ENCODE data around the gene OR7D2. TPM values are rescaled to one million over a fixed set of nuclear protein-coding genes. Genes with fewer than 3 reads are reported as not detected.

The OR7D2 gene
- total RNA-seq (2014; rRNA removed; shearing (Covaris generic)): 0.05 TPM in 1 of 2 replicates, not detected in the other
- not detected in 2 replicates for polyA plus RNA-seq (2015; cell fraction: cytosol; rRNA removed)
- not detected in 2 replicates for polyA plus RNA-seq (2015; cell fraction: nucleus; rRNA removed)

- DNase-seq (ENCODE audit: low read depth, low spot score): no peak
- in situ Hi-C loops (cut with HindIII; ENCODE audit: low pct_unique_long_range_greater_than_20kb, low sequenced_read_pairs): no loop called here
These were observed at the start of gene OR7D2 for GRCh38 chr19:9178901-9179300. OR7D2 (plus strand) TSS chr19:9178979; CDS start chr19:9185782, 6,803 bp downstream.

GRCh38 chr19:9130965-9131364, 47.8 kb upstream of the OR7D2 start:
- DNase-seq (ENCODE audit: low read depth, low spot score): no peak
- in situ Hi-C loops (cut with HindIII; ENCODE audit: low pct_unique_long_range_greater_than_20kb, low sequenced_read_pairs): no loop called here

DNA sequence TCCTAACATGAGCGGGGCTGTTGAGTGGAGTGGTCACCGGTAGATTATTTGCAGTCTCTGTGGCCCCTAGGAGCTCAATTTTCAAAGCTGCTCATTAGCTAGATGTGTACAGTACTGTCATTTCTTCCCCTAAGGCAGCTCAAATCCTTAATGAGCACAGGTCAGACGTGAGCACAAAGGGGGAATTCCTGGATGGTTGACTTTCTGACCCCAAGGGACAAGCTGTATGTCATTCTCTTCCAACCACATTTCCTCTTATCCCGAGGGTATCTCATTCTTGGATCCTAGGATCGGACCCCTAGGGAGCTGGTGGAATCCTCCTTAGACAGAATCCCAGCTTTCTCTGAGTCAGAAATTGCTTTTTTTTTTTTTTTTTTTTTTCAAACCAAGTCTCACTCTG, 46.4 kb upstream of the OR7D2 start:
- in situ Hi-C loops (cut with HindIII; ENCODE audit: low pct_unique_long_range_greater_than_20kb, low sequenced_read_pairs): no loop called here
- DNase-seq (ENCODE audit: low read depth, low spot score): no peak

DNA sequence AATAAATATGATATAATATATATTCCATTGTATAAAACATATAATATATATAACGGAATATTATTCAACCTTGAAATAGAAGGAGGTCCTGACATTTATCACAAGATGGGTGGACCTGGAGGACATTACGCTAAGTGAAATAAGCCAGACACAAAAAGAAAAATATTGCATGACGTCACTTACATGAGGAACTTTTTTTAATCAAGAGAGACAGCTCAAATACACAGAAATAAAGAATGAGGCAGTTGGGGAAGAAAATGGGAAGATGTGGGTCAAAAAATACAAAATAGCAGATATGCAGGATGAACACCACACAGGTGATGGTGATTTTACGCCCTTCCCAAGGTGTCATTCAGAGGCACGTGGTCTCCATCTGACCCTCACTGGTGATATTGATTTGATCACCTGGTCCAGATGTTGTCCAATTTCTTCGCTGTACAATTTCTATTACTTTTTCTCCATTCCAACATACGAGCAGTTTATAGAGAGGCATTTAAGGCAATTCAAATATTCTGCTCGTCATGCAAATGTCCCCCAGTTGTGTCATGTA, 39.1 kb upstream of the OR7D2 start:
- in situ Hi-C loops (cut with HindIII; ENCODE audit: low pct_unique_long_range_greater_than_20kb, low sequenced_read_pairs): no loop called here
- DNase-seq (ENCODE audit: low read depth, low spot score): no peak

- in situ Hi-C loops (cut with HindIII; ENCODE audit: low pct_unique_long_range_greater_than_20kb, low sequenced_read_pairs): no loop called here
- DNase-seq (ENCODE audit: low read depth, low spot score): peak; percentile 91
These were observed 38.5 kb upstream of the OR7D2 start, which contains the start of gene ZNF317 for GRCh38 chr19:9140159-9140874. ZNF317 (plus strand) TSS chr19:9140397; CDS start chr19:9156017, 15,620 bp downstream.

DNA sequence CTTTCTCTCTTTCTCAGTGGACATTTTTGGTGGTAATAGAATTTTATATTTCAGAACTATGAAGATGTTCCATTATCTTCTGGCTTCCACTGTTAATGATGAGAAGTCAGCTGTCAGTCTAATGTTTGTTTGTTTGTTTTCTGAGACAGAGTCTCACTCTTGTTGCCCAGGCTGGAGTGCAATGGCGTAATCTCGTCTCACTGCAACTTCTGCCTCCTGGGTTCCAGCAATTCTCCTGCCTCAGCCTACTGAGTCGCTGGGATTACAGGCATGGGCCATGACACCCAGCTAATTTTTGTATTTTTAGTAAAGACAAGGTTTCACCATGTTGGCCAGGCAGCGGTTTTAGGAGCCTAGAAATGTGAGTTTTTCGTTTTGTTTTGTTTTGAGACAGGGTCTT, 33.9 kb upstream of the OR7D2 start:
- no peak for DNase-seq (ENCODE audit: low read depth, low spot score)
- in situ Hi-C loops (cut with HindIII; ENCODE audit: low pct_unique_long_range_greater_than_20kb, low sequenced_read_pairs): no loop called here

- in situ Hi-C loops (cut with HindIII; ENCODE audit: low pct_unique_long_range_greater_than_20kb, low sequenced_read_pairs): no loop called here
- DNase-seq (ENCODE audit: low read depth, low spot score): no peak
These were observed 31.9 kb upstream of the OR7D2 start for GRCh38 chr19:9146882-9147281.

GRCh38 chr19:9148697-9149096, 30.1 kb upstream of the OR7D2 start:
- in situ Hi-C loops (cut with HindIII; ENCODE audit: low pct_unique_long_range_greater_than_20kb, low sequenced_read_pairs): no loop called here
- DNase-seq (ENCODE audit: low read depth, low spot score): no peak

GRCh38 chr19:9149997-9150396, 28.8 kb upstream of the OR7D2 start:
- in situ Hi-C loops (cut with HindIII; ENCODE audit: low pct_unique_long_range_greater_than_20kb, low sequenced_read_pairs): no loop called here
- no peak for DNase-seq (ENCODE audit: low read depth, low spot score)

DNA sequence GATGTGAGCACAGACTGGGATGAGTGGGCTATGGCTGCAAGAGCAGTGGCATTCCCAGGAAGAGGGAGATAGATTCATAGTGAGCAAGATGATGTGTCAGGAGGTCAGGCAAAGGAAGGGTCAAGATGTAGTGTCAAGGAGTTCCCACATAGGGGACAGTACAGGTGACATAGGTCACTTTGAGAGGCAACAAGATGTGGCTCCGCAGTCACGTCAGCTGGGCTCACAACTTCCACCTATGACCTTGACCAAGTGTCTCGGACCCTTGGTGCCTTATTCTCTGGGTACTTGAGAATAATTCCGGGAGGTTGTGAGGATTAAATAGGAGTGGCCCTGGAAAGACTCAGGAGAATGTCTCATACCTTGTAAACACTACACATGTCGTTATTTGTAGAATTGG, 28.1 kb upstream of the OR7D2 start:
- in situ Hi-C loops (cut with HindIII; ENCODE audit: low pct_unique_long_range_greater_than_20kb, low sequenced_read_pairs): no loop called here
- DNase-seq (ENCODE audit: low read depth, low spot score): no peak

- DNase-seq (ENCODE audit: low read depth, low spot score): no peak
- in situ Hi-C loops (cut with HindIII; ENCODE audit: low pct_unique_long_range_greater_than_20kb, low sequenced_read_pairs): no loop called here
These were observed 27.4 kb upstream of the OR7D2 start for GRCh38 chr19:9151367-9151766.

GRCh38 chr19:9155591-9155990, 23.2 kb upstream of the OR7D2 start:
- in situ Hi-C loops (cut with HindIII; ENCODE audit: low pct_unique_long_range_greater_than_20kb, low sequenced_read_pairs): no loop called here
- no peak for DNase-seq (ENCODE audit: low read depth, low spot score)

DNA sequence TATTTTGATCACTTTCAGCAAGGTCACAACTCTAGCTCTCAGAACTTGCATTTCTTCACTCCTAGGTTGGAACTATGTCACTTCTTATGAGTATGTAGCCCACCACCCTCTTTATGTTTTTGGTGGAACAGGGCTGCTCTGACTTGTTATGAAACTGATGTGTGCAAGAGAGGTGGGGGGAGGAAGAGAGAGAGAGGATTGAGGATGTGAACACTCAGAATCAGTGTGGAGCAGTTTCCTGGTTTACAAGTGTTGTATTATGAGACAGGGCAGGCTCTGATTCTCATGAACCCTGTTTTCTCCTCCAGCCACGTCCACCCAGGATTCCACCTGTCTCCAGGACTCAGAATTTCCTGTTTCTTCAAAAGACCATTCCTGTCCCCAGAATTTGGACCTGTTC, 22.5 kb upstream of the OR7D2 start:
- in situ Hi-C loops (cut with HindIII; ENCODE audit: low pct_unique_long_range_greater_than_20kb, low sequenced_read_pairs): no loop called here
- DNase-seq (ENCODE audit: low read depth, low spot score): no peak

DNA sequence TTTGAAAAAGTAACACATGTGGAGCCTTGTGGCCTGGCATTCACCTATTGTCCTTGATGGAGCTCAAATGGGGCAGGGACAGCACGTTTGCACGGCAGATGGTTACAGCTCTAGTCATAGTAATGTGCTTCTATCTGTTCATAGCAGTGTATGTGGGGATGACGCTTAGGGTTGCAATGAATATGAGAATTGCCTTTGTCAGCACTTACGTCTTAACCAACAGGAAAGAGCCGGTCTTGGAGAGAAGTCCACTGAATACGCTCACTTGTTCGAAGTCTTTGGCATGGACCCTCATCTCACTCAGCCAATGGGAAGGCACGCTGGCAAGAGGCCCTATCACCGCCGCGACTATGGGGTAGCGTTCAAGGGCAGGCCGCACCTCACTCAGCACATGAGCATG, 18.9 kb upstream of the OR7D2 start:
- in situ Hi-C loops (cut with HindIII; ENCODE audit: low pct_unique_long_range_greater_than_20kb, low sequenced_read_pairs): no loop called here
- no peak for DNase-seq (ENCODE audit: low read depth, low spot score)

- no peak for DNase-seq (ENCODE audit: low read depth, low spot score)
- in situ Hi-C loops (cut with HindIII; ENCODE audit: low pct_unique_long_range_greater_than_20kb, low sequenced_read_pairs): no loop called here
These were observed 17.4 kb upstream of the OR7D2 start for GRCh38 chr19:9161427-9161826.

- in situ Hi-C loops (cut with HindIII; ENCODE audit: low pct_unique_long_range_greater_than_20kb, low sequenced_read_pairs): no loop called here
- no peak for DNase-seq (ENCODE audit: low read depth, low spot score)
These were observed 13.5 kb upstream of the OR7D2 start for GRCh38 chr19:9165261-9165660.

DNA sequence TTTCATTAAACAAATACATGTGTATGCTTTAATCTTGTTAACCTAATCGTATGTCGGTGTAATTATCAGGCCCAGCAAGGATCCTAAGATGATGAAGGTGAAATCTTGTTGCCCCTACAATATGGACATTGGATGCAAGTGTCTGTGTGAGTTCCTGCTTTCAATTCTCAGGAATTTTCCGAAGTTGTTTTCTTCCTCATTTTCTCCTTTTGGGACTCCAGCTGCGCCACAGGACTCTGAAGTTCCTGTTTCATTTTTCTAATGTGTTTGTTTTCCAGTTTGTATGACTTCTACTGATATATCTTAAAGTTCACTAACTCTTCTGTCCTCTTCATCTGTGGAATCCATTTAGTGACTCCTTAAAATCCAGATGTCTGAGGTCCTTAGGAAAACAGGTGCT, 11.9 kb upstream of the OR7D2 start:
- no peak for DNase-seq (ENCODE audit: low read depth, low spot score)
- in situ Hi-C loops (cut with HindIII; ENCODE audit: low pct_unique_long_range_greater_than_20kb, low sequenced_read_pairs): no loop called here

GRCh38 chr19:9171393-9171991, 7.3 kb upstream of the OR7D2 start:
- in situ Hi-C loops (cut with HindIII; ENCODE audit: low pct_unique_long_range_greater_than_20kb, low sequenced_read_pairs): no loop called here
- DNase-seq (ENCODE audit: low read depth, low spot score): no peak

- in situ Hi-C loops (cut with HindIII; ENCODE audit: low pct_unique_long_range_greater_than_20kb, low sequenced_read_pairs): no loop called here
- DNase-seq (ENCODE audit: low read depth, low spot score): no peak
These were observed 3.5 kb upstream of the OR7D2 start for GRCh38 chr19:9175326-9175725.
